RWPE1 (cell line): Measurements from ENCODE around the gene GCK.
"Not testable (repeated sequence)": the region's sequence is repeated elsewhere in the genome, so short reads cannot be mapped to it uniquely, and the experiment has no call there.

Experiments
- CTCF ChIA-PET: fragments of 350-600 bp; sonication (Branson Sonifier 250); formaldehyde crosslinking; extraction: SDS; loops from one replicate; lab custom pipeline; 2021; lab: Yijun Ruan, JAX
- POLR2A ChIA-PET: fragments of 400-600 bp; formaldehyde crosslinking; extraction: SDS; loops from one replicate; lab custom pipeline; 2020; ENCODE audit warnings: antibody characterized with exemption; ENCODE audit not compliant: low non-redundant PET; lab: Yijun Ruan, JAX
- DNase-seq: peaks from one replicate; pipeline ENCODE4 v3.0.0; 2012; ENCODE audit warnings: low spot score
- H3K27ac ChIP-seq: fragments of 450-650 bp; 2 replicates; pipeline ENCODE4 v1.5.1; 2017
- TF ChIP-seq, protein P1 (sequence below): fragments of 450-650 bp; conservative IDR thresholded peaks from 2 replicates; pipeline ENCODE4 v1.5.1; 2017; ENCODE audit warnings: low read depth, mild to moderate bottlenecking

The GCK gene

DNA sequence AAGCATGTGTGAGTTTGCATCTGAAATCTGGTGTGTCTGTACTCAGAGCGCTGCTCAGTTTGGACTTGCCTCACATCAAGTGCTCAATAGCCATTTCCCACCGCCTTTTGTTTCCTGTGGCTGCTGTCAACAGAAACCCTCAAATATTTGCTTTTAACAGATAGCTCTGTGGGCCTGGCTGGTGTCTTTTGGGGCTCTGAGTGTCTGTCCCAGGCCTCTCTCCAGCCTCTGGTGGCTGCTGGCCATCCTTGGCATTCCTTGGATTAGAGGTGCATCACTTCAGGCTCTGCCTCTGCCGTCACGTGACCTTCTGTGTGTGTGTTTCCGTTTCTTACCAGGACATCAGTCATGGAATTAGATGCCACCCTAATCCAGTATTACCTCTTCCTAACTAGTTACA is 20.9 kb upstream of the GCK start:
- CTCF ChIA-PET, result no interaction called here
- POLR2A ChIA-PET, result no interaction called here
- H3K27ac ChIP-seq, result no peak overlapping the region
- no peak for DNase-seq
- TF ChIP-seq, protein P1, sequence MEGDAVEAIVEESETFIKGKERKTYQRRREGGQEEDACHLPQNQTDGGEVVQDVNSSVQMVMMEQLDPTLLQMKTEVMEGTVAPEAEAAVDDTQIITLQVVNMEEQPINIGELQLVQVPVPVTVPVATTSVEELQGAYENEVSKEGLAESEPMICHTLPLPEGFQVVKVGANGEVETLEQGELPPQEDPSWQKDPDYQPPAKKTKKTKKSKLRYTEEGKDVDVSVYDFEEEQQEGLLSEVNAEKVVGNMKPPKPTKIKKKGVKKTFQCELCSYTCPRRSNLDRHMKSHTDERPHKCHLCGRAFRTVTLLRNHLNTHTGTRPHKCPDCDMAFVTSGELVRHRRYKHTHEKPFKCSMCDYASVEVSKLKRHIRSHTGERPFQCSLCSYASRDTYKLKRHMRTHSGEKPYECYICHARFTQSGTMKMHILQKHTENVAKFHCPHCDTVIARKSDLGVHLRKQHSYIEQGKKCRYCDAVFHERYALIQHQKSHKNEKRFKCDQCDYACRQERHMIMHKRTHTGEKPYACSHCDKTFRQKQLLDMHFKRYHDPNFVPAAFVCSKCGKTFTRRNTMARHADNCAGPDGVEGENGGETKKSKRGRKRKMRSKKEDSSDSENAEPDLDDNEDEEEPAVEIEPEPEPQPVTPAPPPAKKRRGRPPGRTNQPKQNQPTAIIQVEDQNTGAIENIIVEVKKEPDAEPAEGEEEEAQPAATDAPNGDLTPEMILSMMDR, result no peak

DNA sequence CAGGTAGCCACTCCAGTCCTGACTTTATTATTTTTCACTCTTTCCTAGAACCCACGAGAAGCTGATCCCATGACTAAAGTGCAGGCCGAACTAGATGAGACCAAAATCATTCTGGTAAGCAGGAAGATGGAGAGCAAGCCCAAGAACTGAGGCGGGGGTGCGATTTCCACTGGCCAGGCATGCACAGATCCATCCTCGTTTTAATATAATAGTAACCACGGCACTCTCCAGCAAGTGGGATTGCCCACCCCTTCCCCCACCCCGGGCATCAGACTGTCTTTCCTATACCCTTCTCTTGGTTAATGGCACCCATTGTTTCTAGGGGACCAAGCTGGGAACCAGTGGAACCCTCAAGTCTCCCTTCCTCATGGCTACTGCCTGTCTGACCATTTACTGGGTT is 18.8 kb upstream of the GCK start:
- CTCF ChIA-PET, result interaction anchor here (0.7 kb wide), 2 partner anchors 227 to 596 kb away, joined by 3 read pairs; no protein-coding TSS in a partner anchor
- no peak for DNase-seq
- no peak overlapping the region for H3K27ac ChIP-seq
- TF ChIP-seq, protein P1, result no peak
- POLR2A ChIA-PET, result no interaction called here

DNA sequence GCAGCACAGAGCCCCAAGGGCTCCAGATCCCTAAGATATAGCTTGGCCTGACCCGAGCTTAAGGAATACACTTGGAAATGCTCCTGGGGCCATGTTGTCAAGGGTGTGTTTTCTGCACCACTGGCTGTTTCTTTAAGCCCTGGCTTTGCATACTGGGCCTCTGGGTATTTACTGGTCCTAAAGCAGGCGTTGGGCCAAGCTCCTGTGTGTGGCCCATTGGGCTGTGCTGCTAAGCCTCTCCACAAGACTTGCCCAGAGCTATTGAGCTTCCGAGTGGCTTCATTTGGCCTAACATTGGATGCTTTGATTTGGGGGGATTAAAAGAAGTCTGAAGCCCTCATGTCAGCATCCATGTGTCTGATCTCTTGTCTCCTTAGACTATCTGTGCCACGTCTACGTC is 16.8 kb upstream of the GCK start:
- TF ChIP-seq, protein P1, result no peak
- ChIA-PET POLR2A (no interaction called here), CTCF (no interaction called here)
- no peak for DNase-seq
- H3K27ac ChIP-seq, result no peak overlapping the region

DNA sequence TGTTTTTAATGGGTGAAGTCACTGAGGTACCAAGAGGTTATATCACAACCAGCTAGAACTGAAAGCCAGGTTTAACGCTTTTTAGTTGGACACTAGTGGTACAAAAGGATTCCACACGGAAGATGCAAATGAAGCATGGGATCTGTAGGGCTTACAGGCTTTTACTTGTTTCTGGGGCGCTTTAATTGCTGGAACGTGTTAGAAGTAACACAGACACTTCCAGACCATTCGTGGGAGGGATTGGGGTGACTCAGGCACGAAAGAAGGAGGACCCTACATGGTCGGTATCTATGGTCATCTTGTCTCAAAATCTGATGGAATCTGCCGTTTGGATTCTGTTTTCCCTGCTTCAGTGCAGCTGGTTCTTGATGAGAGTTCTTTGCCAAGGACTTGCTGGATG is 12.6 kb upstream of the GCK start:
- no peak overlapping the region for H3K27ac ChIP-seq
- peak; percentile 35 for DNase-seq
- POLR2A ChIA-PET, result interaction anchor here (0.5 to 1.0 kb wide), 3 partner anchors 66 to 340 kb away, joined by 3 read pairs; no protein-coding TSS in a partner anchor
- TF ChIP-seq, protein P1, result no peak
- CTCF ChIA-PET, result interaction anchor here (1.1 kb wide), 1 partner anchor 57 kb away, joined by 3 read pairs; no protein-coding TSS in a partner anchor

DNA sequence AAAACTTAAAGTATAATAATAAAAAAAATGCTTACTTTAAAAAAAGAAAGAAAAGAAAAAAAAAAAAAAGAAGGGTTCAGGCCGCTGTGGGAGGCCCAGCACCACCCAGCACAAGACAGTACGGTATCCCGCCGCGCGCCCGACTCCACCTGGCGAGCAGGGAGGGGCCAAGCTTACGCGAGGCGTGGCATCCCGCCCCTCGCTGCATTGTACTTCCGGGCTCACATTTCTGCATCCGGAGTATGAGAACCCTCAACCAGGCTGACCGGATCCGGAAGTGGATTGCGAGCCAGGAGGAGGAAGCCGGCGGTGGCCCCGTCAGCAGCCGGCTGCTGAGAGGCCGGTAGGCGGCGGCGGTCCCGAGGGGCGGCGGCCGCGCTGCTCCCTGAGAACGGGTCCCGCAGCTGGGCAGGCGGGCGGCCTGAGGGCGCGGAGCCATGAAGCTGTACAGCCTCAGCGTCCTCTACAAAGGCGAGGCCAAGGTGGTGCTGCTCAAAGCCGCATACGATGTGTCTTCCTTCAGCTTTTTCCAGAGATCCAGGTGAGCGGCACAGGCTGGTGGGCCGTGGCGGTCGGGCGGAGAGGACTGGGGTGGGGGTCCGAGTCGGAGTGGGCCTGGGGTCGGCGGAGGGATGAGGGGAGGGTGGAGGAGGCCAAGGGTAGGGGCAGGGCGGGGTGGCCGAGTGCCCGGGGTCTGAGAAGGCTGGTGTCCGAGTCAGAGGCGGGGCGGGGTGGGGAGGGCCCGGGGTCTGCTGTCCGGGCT is 11.6 kb upstream of the GCK start, which contains the start of gene YKT6:
Gene YKT6, plus strand, starts transcription at position 280 of the 763 bp plus-strand sequence. Its CDS starts 158 bp downstream, at position 438.
- ChIA-PET CTCF (interaction anchor here (0.6 to 1.4 kb wide), 7 partner anchors 13 to 1319 kb away, joined by 3 to 6 read pairs (median 4); partner anchors contain the start of gene POLD2), POLR2A (interaction anchor here (0.5 to 1.0 kb wide), 5 partner anchors 75 to 608 kb away, joined by 3 to 4 read pairs (median 3); partner anchors contain the start of gene UBE2D4)
- peak within 1 kb of the TSS; percentile 74 for H3K27ac ChIP-seq
- TF ChIP-seq, protein P1, result peak; percentile 69
- peak; percentile 99 for DNase-seq

DNA sequence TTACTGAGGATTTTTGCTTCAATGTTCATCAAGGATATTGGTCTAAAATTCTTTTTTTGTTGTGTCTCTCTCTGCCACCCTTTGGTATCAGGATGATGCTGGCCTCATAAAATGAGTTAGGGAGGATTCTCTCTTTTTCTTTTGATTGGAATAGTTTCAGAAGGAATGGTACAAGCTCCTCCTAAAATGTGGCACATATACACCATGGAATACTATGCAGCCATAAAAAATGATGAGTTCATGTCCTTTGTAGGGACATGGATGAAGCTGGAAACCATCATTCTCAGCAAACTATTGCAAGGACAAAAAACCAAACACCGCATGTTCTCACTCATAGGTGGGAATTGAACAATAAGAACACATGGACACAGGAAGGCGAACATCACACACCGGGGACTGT is 10.9 kb upstream of the GCK start:
- POLR2A ChIA-PET, DNase-seq, H3K27ac ChIP-seq: not testable (repeated sequence)
- CTCF ChIA-PET, result interaction anchor here (0.6 to 1.4 kb wide), 5 partner anchors 14 to 1320 kb away, joined by 4 to 10 read pairs (median 6); partner anchors contain the start of genes COA1 and POLD2
